Activated CD8-positive, alpha-beta memory T cell treated with anti-CD3 and anti-CD28 coated beads, Interleukin-2, amount 10 ng/mL, durations not matched to agents 7 days and 5 days (primary cell): ENCODE results near the gene SLC11A1. TPM values are rescaled to one million over a fixed set of nuclear protein-coding genes. Genes with fewer than 3 reads are reported as not detected.

ENCODE experiments used
- ATAC-seq: fragments of 150-1000 bp; cut with Tn5 transposase; one replicate; pipeline ENCODE4 v1.10.0; 2021; ENCODE audit warnings: moderate library complexity
- CTCF ChIA-PET: fragments of 350-600 bp; sonication (Branson Sonifier 250); formaldehyde crosslinking; loops from one replicate; lab custom pipeline; 2021; ENCODE audit warnings: antibody characterized with exemption; lab: Charles Lee
- DNase-seq: peaks from one replicate; pipeline ENCODE4 v3.0.0-alpha.2; 2020
- H3K27ac Mint-ChIP-seq: one replicate; pipeline ENCODE4 v1.8.0; 2021; ENCODE audit warnings: mild to moderate bottlenecking, mixed read lengths
- H3K27me3 Mint-ChIP-seq: one replicate; pipeline ENCODE4 v1.8.0; 2021; ENCODE audit warnings: mixed read lengths
- H3K36me3 Mint-ChIP-seq: one replicate; pipeline ENCODE4 v1.8.0; 2021; ENCODE audit warnings: mild to moderate bottlenecking, mixed read lengths
- H3K4me1 Mint-ChIP-seq: one replicate; pipeline ENCODE4 v1.8.0; 2021; ENCODE audit warnings: mixed read lengths
- H3K4me3 Mint-ChIP-seq: one replicate; pipeline ENCODE4 v1.8.0; 2021; ENCODE audit warnings: mild to moderate bottlenecking, moderate library complexity, mixed read lengths
- H3K9me3 Mint-ChIP-seq: one replicate; pipeline ENCODE4 v1.8.0; 2022; ENCODE audit warnings: low read depth, mixed read lengths
- total RNA-seq, 2 experiments: library from RNA; stranded (reverse); gene quantifications; one replicate each; pipeline ENCODE4 v1.2.3, GENCODE V29; 2021

The SLC11A1 gene
- total RNA-seq, 2 experiments from 2014 or later = 0.18 to 0.35 TPM

- Mint-ChIP-seq H3K27ac (no peak overlapping the region), H3K4me3 (no peak overlapping the region), H3K36me3 (no peaks in the 10 kb centered on the region), H3K9me3 (no peaks in the 10 kb centered on the region), H3K27me3 (peaks cover 3% of the 10 kb centered on the region), H3K4me1 (peaks cover 14% of the 10 kb centered on the region)
- CTCF ChIA-PET = no interaction called here
- DNase-seq (no peak), ATAC-seq (no peak)
Measured at GRCh38 chr2:218428846-218429558, 46.9 kb downstream of the SLC11A1 start.

DNA sequence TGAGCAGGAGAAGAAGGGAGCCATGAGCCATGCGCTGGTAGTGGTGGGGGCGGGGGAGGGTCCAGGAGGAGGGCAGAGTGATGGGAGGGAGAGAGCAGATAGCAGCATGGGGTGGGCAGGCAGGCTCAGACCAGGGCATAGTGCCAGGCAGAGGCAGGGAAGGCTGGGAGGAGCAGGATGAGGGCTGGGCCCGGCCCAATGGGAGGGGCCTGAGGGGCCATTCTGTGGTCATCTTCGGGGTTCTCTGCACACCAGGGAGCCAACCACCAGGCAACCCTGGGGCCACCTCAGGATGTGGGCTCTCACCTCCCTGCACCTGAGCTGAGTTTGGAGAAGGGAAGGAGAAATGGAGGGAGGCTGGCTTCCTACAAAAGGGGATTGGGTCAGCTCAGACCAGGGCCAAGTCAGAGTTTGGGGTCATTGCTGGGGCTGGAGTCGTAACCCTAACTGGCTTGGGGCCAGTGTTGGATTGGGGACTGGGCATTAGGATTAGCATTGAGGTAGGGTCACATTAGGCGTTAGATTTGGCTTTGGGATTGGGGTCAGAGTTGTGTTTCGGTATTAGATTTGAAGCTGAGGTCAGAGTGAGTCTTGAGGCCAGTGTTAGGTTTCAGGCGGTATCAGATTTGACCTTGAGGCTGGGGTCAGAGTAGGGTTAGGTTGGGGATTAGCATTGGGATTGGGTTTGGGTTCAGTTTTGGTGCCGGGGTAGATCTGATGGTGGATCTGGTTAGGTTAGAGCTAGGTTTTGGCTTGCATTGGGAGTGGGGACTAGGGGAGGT is 48.0 kb downstream of the SLC11A1 start:
- Mint-ChIP-seq H3K27ac (no peak overlapping the region), H3K27me3 (peaks cover 3% of the 10 kb centered on the region), H3K36me3 (no peaks in the 10 kb centered on the region), H3K4me3 (no peak overlapping the region), H3K4me1 (peaks cover 14% of the 10 kb centered on the region), H3K9me3 (no peaks in the 10 kb centered on the region)
- ATAC-seq (no peak), DNase-seq (no peak)
- CTCF ChIA-PET = interaction anchor here (1.0 kb wide), 1 partner anchor 99 kb away, joined by 4 read pairs; no protein-coding TSS in a partner anchor

DNA sequence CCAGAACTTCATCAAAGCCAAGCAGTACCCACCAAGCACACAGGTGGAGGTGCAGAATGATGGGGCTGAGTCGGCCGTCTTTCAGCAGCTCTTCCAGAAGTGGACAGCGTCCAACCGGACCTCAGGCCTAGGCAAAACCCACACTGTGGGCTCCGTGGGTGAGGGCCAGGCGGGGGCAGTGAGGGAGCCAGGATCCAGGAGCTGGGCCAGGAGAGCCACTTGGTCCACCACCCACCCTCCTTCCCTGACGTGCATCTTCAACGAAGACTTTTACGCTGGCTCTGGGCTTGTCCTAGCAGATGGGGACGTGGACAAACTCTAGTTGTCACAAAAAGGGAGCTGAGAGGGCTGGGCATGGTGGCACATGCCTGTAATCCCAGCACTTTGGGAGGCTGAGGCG is 48.6 kb downstream of the SLC11A1 start:
- no peak for ATAC-seq
- CTCF ChIA-PET = interaction anchor here (1.0 kb wide), 1 partner anchor 98 kb away, joined by 4 read pairs; no protein-coding TSS in a partner anchor
- Mint-ChIP-seq H3K27ac (no peak overlapping the region), H3K9me3 (no peaks in the 10 kb centered on the region), H3K4me3 (no peak overlapping the region), H3K27me3 (peaks cover 3% of the 10 kb centered on the region), H3K4me1 (peaks cover 14% of the 10 kb centered on the region), H3K36me3 (no peaks in the 10 kb centered on the region)
- DNase-seq = no peak

DNA sequence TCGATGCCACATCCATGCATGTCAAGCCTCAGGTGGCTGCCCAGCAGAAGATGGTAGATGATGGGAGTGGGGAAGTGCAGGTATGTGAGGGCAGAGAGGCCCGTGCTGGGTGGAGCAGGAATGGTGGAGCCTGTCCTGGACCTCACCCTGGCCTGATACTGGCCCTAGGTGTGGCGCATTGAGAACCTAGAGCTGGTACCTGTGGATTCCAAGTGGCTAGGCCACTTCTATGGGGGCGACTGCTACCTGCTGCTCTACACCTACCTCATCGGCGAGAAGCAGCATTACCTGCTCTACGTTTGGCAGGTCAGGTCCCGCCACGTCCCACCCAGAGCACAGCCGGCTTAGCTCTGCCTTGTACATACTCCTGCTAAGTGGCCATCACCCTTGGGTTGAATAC is 49.8 kb downstream of the SLC11A1 start:
- H3K27me3 Mint-ChIP-seq = peaks cover 3% of the 10 kb centered on the region
- CTCF ChIA-PET = no interaction called here
- ATAC-seq = no peak

GRCh38 chr2:218432676-218433365 is 50.7 kb downstream of the SLC11A1 start:
- DNase-seq (no peak), ATAC-seq (no peak)
- H3K27ac Mint-ChIP-seq = no peak overlapping the region
- CTCF ChIA-PET = no interaction called here
- no peak overlapping the region for H3K4me3 Mint-ChIP-seq
- no peaks in the 10 kb centered on the region for H3K36me3 Mint-ChIP-seq
- H3K9me3 Mint-ChIP-seq = no peaks in the 10 kb centered on the region
- peaks cover 3% of the 10 kb centered on the region for H3K27me3 Mint-ChIP-seq
- peaks cover 14% of the 10 kb centered on the region for H3K4me1 Mint-ChIP-seq

More for the DNA sequence above, 49.8 kb downstream of the SLC11A1 start:
- no peak for DNase-seq
- Mint-ChIP-seq H3K4me3 (no peak overlapping the region), H3K36me3 (no peaks in the 10 kb centered on the region), H3K27ac (no peak overlapping the region), H3K4me1 (peaks cover 14% of the 10 kb centered on the region), H3K9me3 (no peaks in the 10 kb centered on the region)

DNA sequence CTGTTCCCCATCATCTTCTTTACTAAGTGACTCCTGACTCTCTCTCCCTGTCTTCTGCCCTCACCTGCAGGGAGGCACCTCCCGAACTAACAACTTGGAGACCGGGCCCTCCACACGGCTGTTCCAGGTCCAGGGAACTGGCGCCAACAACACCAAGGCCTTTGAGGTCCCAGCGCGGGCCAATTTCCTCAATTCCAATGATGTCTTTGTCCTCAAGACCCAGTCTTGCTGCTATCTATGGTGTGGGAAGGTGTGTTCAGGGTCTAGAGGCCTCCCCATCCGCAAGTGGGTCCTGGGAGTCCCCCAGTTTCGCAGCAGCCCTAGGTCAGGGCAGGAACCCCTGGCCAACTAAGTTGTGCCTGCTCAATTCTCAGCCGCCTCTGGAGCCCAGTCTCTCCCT is 52.4 kb downstream of the SLC11A1 start:
- H3K4me1 Mint-ChIP-seq = peaks cover 14% of the 10 kb centered on the region
- peaks cover 3% of the 10 kb centered on the region for H3K27me3 Mint-ChIP-seq
- H3K36me3 Mint-ChIP-seq = no peaks in the 10 kb centered on the region
- DNase-seq (no peak), ATAC-seq (no peak)
- H3K4me3 Mint-ChIP-seq = no peak overlapping the region
- H3K9me3 Mint-ChIP-seq = no peaks in the 10 kb centered on the region
- CTCF ChIA-PET = no interaction called here
- H3K27ac Mint-ChIP-seq = no peak overlapping the region

DNA sequence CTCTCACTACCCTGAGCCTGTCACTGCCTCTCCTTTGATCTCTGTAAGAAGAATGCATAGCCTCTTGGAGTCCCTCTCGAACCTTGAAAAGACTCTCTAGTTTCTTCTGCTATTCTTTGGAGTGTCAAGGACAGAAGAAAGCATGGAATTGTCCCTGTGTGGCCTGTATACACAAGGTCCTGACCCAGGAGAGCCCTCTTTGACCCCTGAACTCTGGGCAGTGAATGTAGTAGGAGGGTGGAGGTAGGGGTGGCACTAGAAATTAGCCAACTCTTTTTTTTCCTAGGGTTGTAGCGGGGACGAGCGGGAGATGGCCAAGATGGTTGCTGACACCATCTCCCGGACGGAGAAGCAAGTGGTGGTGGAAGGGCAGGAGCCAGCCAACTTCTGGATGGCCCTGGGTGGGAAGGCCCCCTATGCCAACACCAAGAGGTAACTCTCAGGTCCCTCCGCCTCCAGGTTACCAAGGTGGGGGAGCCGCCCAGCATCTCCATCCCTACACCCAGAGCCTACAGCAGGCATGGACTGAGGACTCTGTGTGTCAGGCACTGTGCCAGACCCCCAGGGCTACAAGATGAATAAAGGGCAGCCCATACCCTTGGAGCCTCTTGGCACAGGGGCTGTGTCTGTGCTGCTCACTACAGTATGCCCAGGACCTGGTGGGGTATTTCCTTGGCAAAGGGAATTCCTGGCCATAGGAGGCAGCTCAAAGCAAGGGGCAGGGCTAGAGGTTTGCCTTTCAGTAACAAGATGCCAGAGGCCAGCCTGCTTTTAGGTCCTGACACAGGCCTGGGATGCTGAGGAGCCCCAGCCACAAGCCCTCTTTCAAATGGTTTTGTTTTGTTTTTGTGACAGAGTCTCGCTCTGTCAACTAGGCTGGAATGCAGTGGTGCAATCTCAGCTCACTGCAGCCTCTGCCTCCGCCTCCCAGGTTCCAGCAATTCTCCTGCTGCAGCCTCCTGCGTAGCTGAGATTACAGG is 53.2 kb downstream of the SLC11A1 start:
- Mint-ChIP-seq H3K4me1 (peaks cover 7% of the 10 kb centered on the region), H3K36me3 (no peaks in the 10 kb centered on the region), H3K27ac (no peak overlapping the region), H3K4me3 (no peak overlapping the region), H3K9me3 (no peaks in the 10 kb centered on the region), H3K27me3 (peaks cover 3% of the 10 kb centered on the region)
- ATAC-seq (no peak), DNase-seq (no peak)
- CTCF ChIA-PET = no interaction called here

DNA sequence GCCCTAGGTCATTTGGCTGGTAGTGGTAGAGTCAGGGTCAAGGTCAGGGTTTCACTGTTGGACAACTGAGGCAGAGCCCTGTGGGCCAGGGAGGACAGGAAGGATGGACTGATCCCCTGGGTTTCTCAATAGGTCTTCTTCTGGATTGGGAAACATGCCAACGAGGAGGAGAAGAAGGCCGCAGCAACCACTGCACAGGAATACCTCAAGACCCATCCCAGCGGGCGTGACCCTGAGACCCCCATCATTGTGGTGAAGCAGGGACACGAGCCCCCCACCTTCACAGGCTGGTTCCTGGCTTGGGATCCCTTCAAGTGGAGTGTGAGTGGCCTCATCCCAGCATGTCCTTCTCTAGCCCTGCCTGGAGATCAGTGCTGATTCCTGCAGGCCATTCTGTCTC is 54.9 kb downstream of the SLC11A1 start:
- Mint-ChIP-seq H3K4me1 (peaks cover 5% of the 10 kb centered on the region), H3K27ac (no peak overlapping the region), H3K4me3 (no peak overlapping the region), H3K27me3 (peaks cover 3% of the 10 kb centered on the region), H3K36me3 (no peaks in the 10 kb centered on the region), H3K9me3 (no peaks in the 10 kb centered on the region)
- CTCF ChIA-PET = interaction anchor here (1.7 kb wide), 1 partner anchor 27 kb away, joined by 4 read pairs; no protein-coding TSS in a partner anchor
- DNase-seq = no peak
- no peak for ATAC-seq

DNA sequence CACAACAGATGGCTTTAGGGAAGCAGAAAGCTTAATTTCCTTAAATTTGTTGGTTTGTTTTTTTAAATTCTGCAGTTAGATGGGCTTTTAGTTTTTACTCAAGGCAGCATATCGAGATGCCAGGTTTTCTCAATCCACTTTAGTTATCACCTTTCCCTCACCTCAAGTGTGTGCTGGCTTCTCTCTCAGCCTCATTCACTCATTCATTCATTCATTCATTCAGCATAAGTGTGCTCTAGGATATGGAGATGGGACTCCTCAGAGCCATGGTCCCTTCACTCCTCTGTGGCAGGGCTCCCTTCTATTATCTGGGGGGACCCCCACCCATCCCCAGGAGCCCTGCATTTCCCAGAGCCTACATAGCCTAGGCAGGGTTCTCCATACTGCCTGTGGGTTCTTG is 55.9 kb downstream of the SLC11A1 start:
- no peak overlapping the region for H3K27ac Mint-ChIP-seq

DNA sequence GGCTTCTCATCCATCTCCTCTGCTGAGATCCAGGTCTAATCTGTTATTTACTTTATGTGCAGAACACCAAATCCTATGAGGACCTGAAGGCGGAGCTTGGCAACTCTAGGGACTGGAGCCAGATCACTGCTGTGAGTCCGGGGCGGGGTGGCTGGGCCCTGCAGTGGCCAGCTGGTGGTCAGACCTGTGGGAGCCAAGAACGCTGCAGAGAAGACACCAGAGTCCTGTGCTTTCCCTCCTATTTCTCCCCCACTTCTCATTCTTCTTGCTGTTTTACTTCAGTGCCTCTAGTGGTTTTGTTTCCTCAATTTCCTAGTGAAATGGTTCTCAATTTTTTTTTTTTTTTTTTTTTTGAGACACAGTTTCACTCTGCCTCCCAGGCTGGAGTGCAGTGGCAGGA is 56.5 kb downstream of the SLC11A1 start:
- Mint-ChIP-seq H3K36me3 (no peaks in the 10 kb centered on the region), H3K4me3 (no peak overlapping the region), H3K27me3 (no peaks in the 10 kb centered on the region), H3K27ac (no peak overlapping the region), H3K9me3 (no peaks in the 10 kb centered on the region), H3K4me1 (no peaks in the 10 kb centered on the region)
- DNase-seq (no peak), ATAC-seq (no peak)
- CTCF ChIA-PET = interaction anchor here (1.7 kb wide), 1 partner anchor 26 kb away, joined by 4 read pairs; no protein-coding TSS in a partner anchor

More for the DNA sequence above, 55.9 kb downstream of the SLC11A1 start:
- Mint-ChIP-seq H3K27me3 (no peaks in the 10 kb centered on the region), H3K9me3 (no peaks in the 10 kb centered on the region), H3K4me3 (no peak overlapping the region), H3K36me3 (no peaks in the 10 kb centered on the region), H3K4me1 (no peaks in the 10 kb centered on the region)
- DNase-seq (no peak), ATAC-seq (no peak)
- CTCF ChIA-PET = interaction anchor here (1.7 kb wide), 1 partner anchor 27 kb away, joined by 4 read pairs; no protein-coding TSS in a partner anchor

GRCh38 chr2:218444692-218445357 is 62.8 kb downstream of the SLC11A1 start:
- Mint-ChIP-seq H3K27ac (no peak overlapping the region), H3K9me3 (no peaks in the 10 kb centered on the region), H3K4me1 (peaks cover 4% of the 10 kb centered on the region), H3K36me3 (peaks cover 12% of the 10 kb centered on the region), H3K27me3 (no peaks in the 10 kb centered on the region), H3K4me3 (no peak overlapping the region)
- DNase-seq = no peak
- CTCF ChIA-PET = interaction anchor here (0.6 to 0.8 kb wide), 2 partner anchors 18 to 237 kb away, joined by 3 read pairs; no protein-coding TSS in a partner anchor
- no peak for ATAC-seq

- H3K36me3 Mint-ChIP-seq = peaks cover 18% of the 10 kb centered on the region
- DNase-seq = no peak
- ATAC-seq = no peak
- no peaks in the 10 kb centered on the region for H3K9me3 Mint-ChIP-seq
- no peak overlapping the region for H3K27ac Mint-ChIP-seq
- peaks cover 4% of the 10 kb centered on the region for H3K4me1 Mint-ChIP-seq
- H3K4me3 Mint-ChIP-seq = no peak overlapping the region
- H3K27me3 Mint-ChIP-seq = no peaks in the 10 kb centered on the region
- CTCF ChIA-PET = interaction anchor here (0.8 to 1.2 kb wide), 3 partner anchors 35 to 236 kb away, joined by 3 to 4 read pairs (median 3); no protein-coding TSS in a partner anchor
Measured at GRCh38 chr2:218445602-218446001, 63.5 kb downstream of the SLC11A1 start.
